Erythroblast (primary cell): ENCODE data around the gene PLPP6.

Experiments
- GATA1 ChIP-seq: IDR thresholded peaks from 2 replicates; pipeline ENCODE4 v1.6.1; 2011; ENCODE audit warnings: low read depth, mild to moderate bottlenecking, control low read depth, low read length, moderate library complexity
- POLR2A ChIP-seq: IDR thresholded peaks from 2 replicates; pipeline ENCODE4 v1.6.1; 2011; ENCODE audit warnings: mild to moderate bottlenecking, low read length

- TF ChIP-seq POLR2A = no peak
- TF ChIP-seq GATA1 = no peak
These were observed 51.8 kb downstream of the PLPP6 start for GRCh38 chr9:4713849-4714248.
